Parathyroid adenoma (tissue), 2 donors: ENCODE data around the gene CALD1.

Experiments used
- H2AFZ ChIP-seq: fragments of 300-600 bp; sonication (generic); one replicate; pipeline ENCODE4 v1.7.0; 2017; ENCODE audit warnings: antibody characterized with exemption, mild to moderate bottlenecking
- H3K27ac ChIP-seq: fragments of 300-600 bp; sonication (generic); one replicate; pipeline ENCODE4 v1.7.0; 2017
- H3K27me3 ChIP-seq: fragments of 300-600 bp; sonication (generic); one replicate; pipeline ENCODE4 v1.7.0; 2017; ENCODE audit warnings: low read length; ENCODE audit not compliant: control insufficient read depth, insufficient read depth
- H3K36me3 ChIP-seq: fragments of 300-600 bp; sonication (generic); one replicate; pipeline ENCODE4 v1.7.0; 2017; ENCODE audit warnings: low read length; ENCODE audit not compliant: control insufficient read depth, insufficient read depth
- H3K4me1 ChIP-seq: fragments of 300-600 bp; sonication (generic); one replicate; pipeline ENCODE4 v1.7.0; 2017; ENCODE audit warnings: control low read depth
- H3K4me2 ChIP-seq: fragments of 300-600 bp; sonication (generic); one replicate; pipeline ENCODE4 v1.7.0; 2017; ENCODE audit warnings: low read length
- H3K4me3 ChIP-seq: fragments of 300-600 bp; sonication (generic); one replicate; pipeline ENCODE4 v1.7.0; 2017; ENCODE audit warnings: low read depth, low read length
- H3K79me2 ChIP-seq: fragments of 300-600 bp; sonication (generic); one replicate; pipeline ENCODE4 v1.7.0; 2017; ENCODE audit warnings: control low read depth
- H3K9ac ChIP-seq: fragments of 300-600 bp; sonication (generic); one replicate; pipeline ENCODE4 v1.7.0; 2017; ENCODE audit warnings: mild to moderate bottlenecking
- H3K9me3 ChIP-seq: fragments of 300-600 bp; sonication (generic); one replicate; pipeline ENCODE4 v1.7.0; 2017; ENCODE audit warnings: low read length; ENCODE audit not compliant: control insufficient read depth
- TF ChIP-seq, protein P1 (sequence below): fragments of 300-600 bp; sonication (generic); IDR thresholded peaks from one replicate; pipeline ENCODE4 v1.7.0; 2017; ENCODE audit warnings: antibody characterized with exemption, mild to moderate bottlenecking
- donor health status: primary hyperparathyroidism.

Gene CALD1

DNA sequence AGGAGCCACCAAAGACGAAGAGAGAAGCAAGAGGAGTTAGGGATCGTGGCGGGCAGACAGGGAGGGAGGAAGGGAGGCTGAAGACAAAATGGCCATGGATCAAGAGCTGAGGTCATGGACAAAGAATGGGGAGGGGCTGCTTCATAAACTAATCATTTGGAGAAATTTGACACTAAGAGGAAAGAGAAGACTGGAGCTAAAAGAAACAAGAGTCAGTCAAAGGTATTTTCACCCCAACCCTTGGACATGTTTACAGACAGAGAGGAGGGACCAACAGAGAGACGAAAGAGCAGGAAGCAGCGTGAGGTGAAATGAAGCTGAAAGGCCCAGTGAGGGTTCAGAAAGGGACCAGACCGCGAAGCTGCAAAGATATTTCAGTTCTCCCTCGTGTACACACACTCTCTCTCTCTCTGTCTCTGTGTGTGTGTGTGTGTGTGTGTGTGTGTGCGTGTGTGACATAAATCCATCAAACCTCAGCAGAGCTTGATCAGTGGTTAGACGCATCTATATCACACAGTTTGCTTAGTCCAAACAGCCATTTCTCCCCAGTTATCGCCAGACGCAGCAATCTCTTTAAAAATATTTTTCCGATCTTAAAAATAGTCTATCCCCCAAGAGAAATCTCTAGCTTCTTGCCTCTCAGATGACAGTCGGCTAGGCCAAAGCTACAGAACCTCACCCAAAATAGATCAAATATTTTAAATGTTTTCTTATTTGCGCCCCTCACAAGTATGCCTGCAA is 12.5 kb upstream of the CALD1 start:
- TF ChIP-seq, protein P1, sequence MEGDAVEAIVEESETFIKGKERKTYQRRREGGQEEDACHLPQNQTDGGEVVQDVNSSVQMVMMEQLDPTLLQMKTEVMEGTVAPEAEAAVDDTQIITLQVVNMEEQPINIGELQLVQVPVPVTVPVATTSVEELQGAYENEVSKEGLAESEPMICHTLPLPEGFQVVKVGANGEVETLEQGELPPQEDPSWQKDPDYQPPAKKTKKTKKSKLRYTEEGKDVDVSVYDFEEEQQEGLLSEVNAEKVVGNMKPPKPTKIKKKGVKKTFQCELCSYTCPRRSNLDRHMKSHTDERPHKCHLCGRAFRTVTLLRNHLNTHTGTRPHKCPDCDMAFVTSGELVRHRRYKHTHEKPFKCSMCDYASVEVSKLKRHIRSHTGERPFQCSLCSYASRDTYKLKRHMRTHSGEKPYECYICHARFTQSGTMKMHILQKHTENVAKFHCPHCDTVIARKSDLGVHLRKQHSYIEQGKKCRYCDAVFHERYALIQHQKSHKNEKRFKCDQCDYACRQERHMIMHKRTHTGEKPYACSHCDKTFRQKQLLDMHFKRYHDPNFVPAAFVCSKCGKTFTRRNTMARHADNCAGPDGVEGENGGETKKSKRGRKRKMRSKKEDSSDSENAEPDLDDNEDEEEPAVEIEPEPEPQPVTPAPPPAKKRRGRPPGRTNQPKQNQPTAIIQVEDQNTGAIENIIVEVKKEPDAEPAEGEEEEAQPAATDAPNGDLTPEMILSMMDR = no peak
- H3K9me3 ChIP-seq = no peaks in the 10 kb centered on the region
- no peak overlapping the region for H3K4me3 ChIP-seq
- H3K4me1 ChIP-seq = no peaks in the 10 kb centered on the region
- H3K27me3 ChIP-seq = no peaks in the 10 kb centered on the region
- H2AFZ ChIP-seq = peak overlapping the region; percentile 31
- H3K79me2 ChIP-seq = no peaks in the 10 kb centered on the region
- peak overlapping the region; percentile 46 for H3K27ac ChIP-seq
- H3K9ac ChIP-seq = no peak overlapping the region
- no peak overlapping the region for H3K4me2 ChIP-seq
- no peaks in the 10 kb centered on the region for H3K36me3 ChIP-seq

GRCh38 chr7:134767520-134768168 is 11.8 kb upstream of the CALD1 start:
- Histone ChIP-seq H3K27ac (no peak overlapping the region), H3K4me2 (no peak overlapping the region), H3K27me3 (no peaks in the 10 kb centered on the region), H2AFZ (no peak overlapping the region), H3K4me1 (no peaks in the 10 kb centered on the region), H3K9ac (no peak overlapping the region), H3K9me3 (no peaks in the 10 kb centered on the region), H3K4me3 (no peak overlapping the region), H3K79me2 (no peaks in the 10 kb centered on the region), H3K36me3 (no peaks in the 10 kb centered on the region)
- TF ChIP-seq, protein P1 = no peak

DNA sequence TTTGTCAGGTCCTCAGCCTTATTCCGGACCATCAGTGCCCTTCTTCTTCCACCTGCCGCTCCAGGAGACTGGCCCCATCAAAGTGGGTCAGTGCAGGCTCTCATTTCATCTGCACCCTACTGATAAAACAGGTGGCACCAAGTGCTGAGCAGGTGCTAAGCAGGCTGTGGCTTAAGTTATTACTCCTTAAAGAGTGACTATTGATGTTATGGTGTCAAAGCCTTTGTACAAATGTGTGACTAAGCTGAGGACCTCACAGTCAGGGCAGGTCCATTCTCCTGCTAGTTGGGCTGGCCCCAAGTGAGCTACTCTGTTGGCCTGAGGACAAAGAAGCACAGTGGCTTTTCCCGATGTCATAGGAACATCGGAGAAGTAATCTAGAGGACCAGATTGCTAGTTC is 11.2 kb upstream of the CALD1 start:
- H3K27ac ChIP-seq = no peak overlapping the region

DNA sequence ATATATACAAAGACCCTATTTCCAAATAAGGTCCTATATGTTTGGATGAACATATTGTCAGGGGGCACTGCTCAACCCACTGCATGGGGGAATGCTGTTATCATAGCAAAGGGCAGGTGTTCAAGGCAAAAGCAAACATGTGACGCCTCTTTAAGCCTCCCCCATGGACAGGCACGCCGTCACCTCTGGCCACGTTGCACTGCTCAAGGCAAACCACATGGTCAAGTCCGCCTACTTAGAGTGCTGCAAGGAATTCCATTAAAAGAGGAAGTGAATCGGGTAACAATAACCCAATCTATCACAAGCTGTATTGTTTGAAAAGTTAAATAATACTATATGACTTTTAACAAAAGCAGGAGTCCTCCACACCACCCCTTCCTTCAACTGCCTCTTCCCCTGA is 8.8 kb upstream of the CALD1 start:
- no peak overlapping the region for H2AFZ ChIP-seq
- H3K79me2 ChIP-seq = no peaks in the 10 kb centered on the region
- H3K9me3 ChIP-seq = no peaks in the 10 kb centered on the region
- H3K27ac ChIP-seq = no peak overlapping the region
- H3K4me3 ChIP-seq = no peak overlapping the region
- no peaks in the 10 kb centered on the region for H3K36me3 ChIP-seq
- no peaks in the 10 kb centered on the region for H3K4me1 ChIP-seq
- no peak overlapping the region for H3K4me2 ChIP-seq
- no peak overlapping the region for H3K9ac ChIP-seq
- H3K27me3 ChIP-seq = no peaks in the 10 kb centered on the region
- TF ChIP-seq, protein P1 = no peak

More for the DNA sequence above, 11.2 kb upstream of the CALD1 start:
- Histone ChIP-seq H3K9me3 (no peaks in the 10 kb centered on the region), H3K36me3 (no peaks in the 10 kb centered on the region), H3K4me3 (no peak overlapping the region), H3K4me2 (no peak overlapping the region), H3K9ac (no peak overlapping the region), H3K27me3 (no peaks in the 10 kb centered on the region), H2AFZ (no peak overlapping the region), H3K4me1 (no peaks in the 10 kb centered on the region), H3K79me2 (no peaks in the 10 kb centered on the region)
- TF ChIP-seq, protein P1 = no peak
